Measurements from ENCODE around the gene PHF5A.
"Not testable (repeated sequence)": the region's sequence is repeated elsewhere in the genome, so short reads cannot be mapped to it uniquely, and the experiment has no call there.

Gene PHF5A

GRCh38 chr22:41446057-41446501, 22.4 kb downstream of the PHF5A start:
- H3K4me1 Mint-ChIP-seq, result peaks cover 35% of the 10 kb centered on the region
- ATAC-seq (no peak), DNase-seq (no peak)
- H3K4me3 Mint-ChIP-seq, result peak overlapping the region; percentile 96
- peaks cover 25% of the 10 kb centered on the region for H3K36me3 Mint-ChIP-seq (ENCODE audit: low read depth)
- peak overlapping the region; percentile 96 for H3K27ac Mint-ChIP-seq
- no peaks in the 10 kb centered on the region for H3K9me3 Mint-ChIP-seq
- H3K27me3 Mint-ChIP-seq, result no peaks in the 10 kb centered on the region

- peak overlapping the region; percentile 96 for H3K4me3 Mint-ChIP-seq
- H3K4me1 Mint-ChIP-seq, result peaks cover 36% of the 10 kb centered on the region
- no peaks in the 10 kb centered on the region for H3K27me3 Mint-ChIP-seq
- peak overlapping the region; percentile 96 for H3K27ac Mint-ChIP-seq
- ATAC-seq, result no peak
- peak; percentile 27 for DNase-seq
- peaks cover 25% of the 10 kb centered on the region for H3K36me3 Mint-ChIP-seq (ENCODE audit: low read depth)
- H3K9me3 Mint-ChIP-seq, result no peaks in the 10 kb centered on the region
Measured at GRCh38 chr22:41445129-41446056, 23.1 kb downstream of the PHF5A start.

- DNase-seq, result peak; percentile 93
- Mint-ChIP-seq H3K27me3 (no peaks in the 10 kb centered on the region), H3K4me1 (peaks cover 36% of the 10 kb centered on the region), H3K27ac (peak overlapping the region; percentile 96), H3K4me3 (peak overlapping the region; percentile 96), H3K36me3 (ENCODE audit: low read depth) (peaks cover 25% of the 10 kb centered on the region), H3K9me3 (no peaks in the 10 kb centered on the region)
- peak; percentile 66 for ATAC-seq
Measured at GRCh38 chr22:41444360-41445128, 23.9 kb downstream of the PHF5A start.

GRCh38 chr22:41442240-41442792, 26.2 kb downstream of the PHF5A start:
- Mint-ChIP-seq H3K9me3 (no peaks in the 10 kb centered on the region), H3K27me3 (no peaks in the 10 kb centered on the region), H3K4me3 (peak overlapping the region; percentile 96), H3K4me1 (peaks cover 32% of the 10 kb centered on the region), H3K36me3 (ENCODE audit: low read depth) (peaks cover 27% of the 10 kb centered on the region), H3K27ac (no peak overlapping the region)
- ATAC-seq (no peak), DNase-seq (no peak)

GRCh38 chr22:41440511-41440910, 28.0 kb downstream of the PHF5A start:
- Mint-ChIP-seq H3K36me3 (ENCODE audit: low read depth) (peaks cover 44% of the 10 kb centered on the region), H3K4me1 (peaks cover 33% of the 10 kb centered on the region)
- not testable (repeated sequence) for DNase-seq, H3K9me3 Mint-ChIP-seq, H3K4me3 Mint-ChIP-seq, ATAC-seq, H3K27ac Mint-ChIP-seq, H3K27me3 Mint-ChIP-seq

GRCh38 chr22:41437198-41437597, 31.3 kb downstream of the PHF5A start:
- Mint-ChIP-seq H3K27me3 (no peaks in the 10 kb centered on the region), H3K4me3 (no peak overlapping the region), H3K4me1 (peaks cover 14% of the 10 kb centered on the region), H3K27ac (no peak overlapping the region), H3K9me3 (no peaks in the 10 kb centered on the region), H3K36me3 (ENCODE audit: low read depth) (peaks cover 26% of the 10 kb centered on the region)
- no peak for ATAC-seq
- DNase-seq, result no peak

- ATAC-seq (no peak), DNase-seq (no peak)
- Mint-ChIP-seq H3K4me1 (peaks cover 12% of the 10 kb centered on the region), H3K9me3 (no peaks in the 10 kb centered on the region), H3K27ac (no peak overlapping the region), H3K36me3 (ENCODE audit: low read depth) (peaks cover 25% of the 10 kb centered on the region), H3K4me3 (no peak overlapping the region), H3K27me3 (no peaks in the 10 kb centered on the region)
Measured at GRCh38 chr22:41436322-41437113, 32.0 kb downstream of the PHF5A start.

- Mint-ChIP-seq H3K27ac (no peak overlapping the region), H3K4me1 (peaks cover 11% of the 10 kb centered on the region), H3K9me3 (no peaks in the 10 kb centered on the region), H3K27me3 (no peaks in the 10 kb centered on the region), H3K36me3 (ENCODE audit: low read depth) (peaks cover 29% of the 10 kb centered on the region), H3K4me3 (no peak overlapping the region)
- ATAC-seq, result no peak
- DNase-seq, result no peak
Measured at GRCh38 chr22:41435560-41435959, 32.9 kb downstream of the PHF5A start.

- peaks cover 29% of the 10 kb centered on the region for H3K36me3 Mint-ChIP-seq (ENCODE audit: low read depth)
- H3K4me3 Mint-ChIP-seq, H3K27ac Mint-ChIP-seq, ATAC-seq, DNase-seq, H3K27me3 Mint-ChIP-seq, H3K9me3 Mint-ChIP-seq: not testable (repeated sequence)
- H3K4me1 Mint-ChIP-seq, result peaks cover 11% of the 10 kb centered on the region
Measured at GRCh38 chr22:41434361-41435003, 34.0 kb downstream of the PHF5A start.

- DNase-seq, H3K9me3 Mint-ChIP-seq, H3K27ac Mint-ChIP-seq, H3K4me1 Mint-ChIP-seq, H3K4me3 Mint-ChIP-seq, ATAC-seq, H3K27me3 Mint-ChIP-seq: not testable (repeated sequence)
- peaks cover 29% of the 10 kb centered on the region for H3K36me3 Mint-ChIP-seq (ENCODE audit: low read depth)
Measured at GRCh38 chr22:41433480-41433879, 35.0 kb downstream of the PHF5A start.

- ATAC-seq, result no peak
- H3K27me3 Mint-ChIP-seq, result no peaks in the 10 kb centered on the region
- no peak overlapping the region for H3K4me3 Mint-ChIP-seq
- no peaks in the 10 kb centered on the region for H3K9me3 Mint-ChIP-seq
- H3K36me3 Mint-ChIP-seq (ENCODE audit: low read depth), result peaks cover 22% of the 10 kb centered on the region
- no peak overlapping the region for H3K27ac Mint-ChIP-seq
- no peak for DNase-seq
- H3K4me1 Mint-ChIP-seq, result peaks cover 3% of the 10 kb centered on the region
Measured at GRCh38 chr22:41431656-41432055, 36.8 kb downstream of the PHF5A start.

GRCh38 chr22:41429951-41430332, 38.5 kb downstream of the PHF5A start:
- no peaks in the 10 kb centered on the region for H3K9me3 Mint-ChIP-seq
- DNase-seq, result no peak
- peaks cover 13% of the 10 kb centered on the region for H3K4me1 Mint-ChIP-seq
- no peak overlapping the region for H3K27ac Mint-ChIP-seq
- ATAC-seq, result no peak
- H3K36me3 Mint-ChIP-seq (ENCODE audit: low read depth), result peaks cover 12% of the 10 kb centered on the region
- no peak overlapping the region for H3K4me3 Mint-ChIP-seq
- H3K27me3 Mint-ChIP-seq, result no peaks in the 10 kb centered on the region

GRCh38 chr22:41429232-41429950, 39.1 kb downstream of the PHF5A start:
- H3K4me3 Mint-ChIP-seq, result no peak overlapping the region
- peaks cover 13% of the 10 kb centered on the region for H3K4me1 Mint-ChIP-seq
- no peak overlapping the region for H3K27ac Mint-ChIP-seq
- DNase-seq (no peak), ATAC-seq (no peak)
- no peaks in the 10 kb centered on the region for H3K27me3 Mint-ChIP-seq
- H3K36me3 Mint-ChIP-seq (ENCODE audit: low read depth), result peaks cover 12% of the 10 kb centered on the region
- no peaks in the 10 kb centered on the region for H3K9me3 Mint-ChIP-seq
